BJ (cell line): ENCODE measurements around the gene PDE3B. TPM values are rescaled to one million over a fixed set of nuclear protein-coding genes. Genes with fewer than 3 reads are reported as not detected.

Source experiments
- CTCF ChIA-PET: fragments of 350-600 bp; formaldehyde crosslinking; extraction: SDS; loops from one replicate; lab custom pipeline; 2021; ENCODE audit warnings: antibody characterized with exemption, inconsistent platforms; lab: Yijun Ruan, JAX
- POLR2A ChIA-PET: fragments of 300-600 bp; sonication (Branson Sonifier 250); formaldehyde crosslinking; extraction: SDS; loops from one replicate; lab custom pipeline; 2021; ENCODE audit warnings: antibody characterized with exemption; lab: Charles Lee
- DNase-seq: peaks from one replicate; pipeline ENCODE4 v3.0.0-alpha.2; 2011; ENCODE audit warnings: low read depth
- H3K27me3 ChIP-seq: 2 replicates; pipeline ENCODE4 v1.6.0; 2011; ENCODE audit warnings: low read length; ENCODE audit not compliant: control insufficient read depth, insufficient read depth
- H3K36me3 ChIP-seq: 2 replicates; pipeline ENCODE4 v1.5.1; 2011; ENCODE audit warnings: low read length; ENCODE audit not compliant: control insufficient read depth, insufficient read depth
- H3K4me3 ChIP-seq: 2 replicates; pipeline ENCODE4 v1.5.1; 2011; ENCODE audit warnings: low read depth, mild to moderate bottlenecking, control low read depth, low read length
- CTCF ChIP-seq: IDR thresholded peaks from 2 replicates; pipeline ENCODE4 v1.5.1; 2011; ENCODE audit warnings: low read depth, mild to moderate bottlenecking, control low read depth, inconsistent platforms, low read length, moderate library complexity; ENCODE audit not compliant: insufficient read depth
- polyA plus RNA-seq: library from polyadenylated mRNA; depleted of rRNA; stranded (reverse); fragments of >200 nt; gene quantifications from 2 replicates; pipeline ENCODE4 v1.2.3, GENCODE V29; 2011

Gene PDE3B
- polyA plus RNA-seq, 1 experiment: 0.06 TPM

- ChIA-PET POLR2A (no interaction called here), CTCF (interaction anchor here (0.9 kb wide), 1 partner anchor 144 kb away, joined by 3 read pairs; no protein-coding TSS in a partner anchor)
These were observed 120.6 kb downstream of the PDE3B start for GRCh38 chr11:14764179-14764578.

GRCh38 chr11:14764579-14765527, 121.2 kb downstream of the PDE3B start:
- no peak for TF ChIP-seq CTCF
- DNase-seq: no peak
- POLR2A ChIA-PET: no interaction called here
- CTCF ChIA-PET: interaction anchor here (0.9 kb wide), 1 partner anchor 143 kb away, joined by 3 read pairs; no protein-coding TSS in a partner anchor
- Histone ChIP-seq H3K27me3 (no peaks in the 10 kb centered on the region; the same call in 1 of the 2 replicates), H3K4me3 (no peak overlapping the region), H3K36me3 (no peaks in the 10 kb centered on the region)

More at GRCh38 chr11:14764179-14764578, 120.6 kb downstream of the PDE3B start:
- H3K4me3 ChIP-seq: no peak overlapping the region
- DNase-seq: no peak
- no peak for TF ChIP-seq CTCF
- H3K36me3 ChIP-seq: no peaks in the 10 kb centered on the region
- H3K27me3 ChIP-seq: no peaks in the 10 kb centered on the region; the same call in 1 of the 2 replicates

- no peaks in the 10 kb centered on the region for H3K36me3 ChIP-seq
- no peak for DNase-seq
- ChIA-PET CTCF (no interaction called here), POLR2A (no interaction called here)
- TF ChIP-seq CTCF: no peak
- H3K27me3 ChIP-seq: no peaks in the 10 kb centered on the region; the same call in 1 of the 2 replicates
- H3K4me3 ChIP-seq: no peak overlapping the region
These were observed 123.0 kb downstream of the PDE3B start for GRCh38 chr11:14766585-14766984.

- ChIA-PET POLR2A (no interaction called here), CTCF (interaction anchor here (0.5 kb wide), 2 partner anchors 138 to 463 kb away, joined by 3 read pairs; no protein-coding TSS in a partner anchor)
- no peak for DNase-seq
- H3K36me3 ChIP-seq: no peaks in the 10 kb centered on the region
- no peak overlapping the region for H3K4me3 ChIP-seq
- TF ChIP-seq CTCF: no peak
- H3K27me3 ChIP-seq: no peaks in the 10 kb centered on the region; the same call in 1 of the 2 replicates
These were observed 125.1 kb downstream of the PDE3B start for GRCh38 chr11:14768526-14769188.

- TF ChIP-seq CTCF: no peak
- Histone ChIP-seq H3K4me3 (no peak overlapping the region), H3K36me3 (no peaks in the 10 kb centered on the region), H3K27me3 (no peaks in the 10 kb centered on the region; the same call in 1 of the 2 replicates)
- ChIA-PET POLR2A (no interaction called here), CTCF (interaction anchor here (0.7 kb wide), 1 partner anchor 134 kb away, joined by 4 read pairs; no protein-coding TSS in a partner anchor)
- DNase-seq: no peak
These were observed 130.2 kb downstream of the PDE3B start for GRCh38 chr11:14773755-14774154.
